Skeletal muscle satellite cell (primary cell): ENCODE measurements around the gene SLC26A8.

Experiments used
- H3K27me3 ChIP-seq: 2 replicates; pipeline ENCODE4 v1.7.0; 2013; ENCODE audit warnings: low read length; ENCODE audit not compliant: control insufficient read depth, insufficient read depth
- H3K36me3 ChIP-seq: 2 replicates; pipeline ENCODE4 v1.7.0; 2013; ENCODE audit warnings: mild to moderate bottlenecking, control low read depth, low read length; ENCODE audit not compliant: insufficient read depth
- H3K4me1 ChIP-seq: 2 replicates; pipeline ENCODE4 v1.7.0; 2013; ENCODE audit warnings: low read length; ENCODE audit not compliant: control insufficient read depth, insufficient read depth
- H3K4me2 ChIP-seq: 2 replicates; pipeline ENCODE4 v1.7.0; 2013; ENCODE audit warnings: mild to moderate bottlenecking, low read length
- H3K4me3 ChIP-seq: 2 replicates; pipeline ENCODE4 v1.7.0; 2013; ENCODE audit warnings: low read length
- H3K9ac ChIP-seq: 2 replicates; pipeline ENCODE4 v1.7.0; 2013; ENCODE audit warnings: mild to moderate bottlenecking, low read depth, low read length, moderate library complexity
- H3K9me3 ChIP-seq: replicated peaks from 2 replicates; pipeline ENCODE4 v1.7.0; 2013; ENCODE audit warnings: mild to moderate bottlenecking, control low read depth, low read length

SLC26A8 gene

GRCh38 chr6:35905841-35906498, 118.5 kb downstream of the SLC26A8 start:
- Histone ChIP-seq H3K36me3 (peaks cover 40% of the 10 kb centered on the region), H3K4me3 (no peak overlapping the region), H3K9me3 (peaks cover 3% of the 10 kb centered on the region), H3K4me2 (no peak overlapping the region), H3K9ac (no peak overlapping the region), H3K27me3 (no peaks in the 10 kb centered on the region), H3K4me1 (peaks cover 17% of the 10 kb centered on the region)

DNA sequence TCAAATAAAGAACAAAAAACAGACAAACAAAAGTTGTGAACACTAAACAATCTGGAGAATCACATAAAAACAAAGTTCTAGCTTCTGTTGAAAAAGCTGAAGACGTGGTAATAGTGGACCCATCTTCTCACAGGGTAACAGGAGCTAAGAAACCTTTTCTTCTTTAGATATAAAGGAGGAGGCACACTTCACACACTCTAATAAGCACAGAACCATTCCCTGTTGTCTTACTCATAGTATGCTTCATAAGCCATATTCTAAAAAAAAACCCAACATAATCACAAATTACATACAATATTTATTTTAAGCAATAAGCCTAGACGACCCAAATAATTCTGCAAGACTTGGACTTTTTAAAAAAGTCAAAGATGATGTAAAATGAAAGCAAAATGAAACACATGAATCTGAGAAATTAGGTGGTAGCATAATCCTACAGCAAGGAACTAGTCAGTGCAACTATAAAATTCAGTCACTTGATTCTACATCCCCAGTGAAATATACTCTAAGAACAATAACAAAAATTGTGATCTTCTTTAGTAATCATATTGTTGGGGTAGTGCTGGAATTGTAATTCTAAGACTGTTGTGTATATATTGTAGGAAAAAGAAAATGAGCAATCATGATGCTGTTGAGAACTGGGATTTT, 119.2 kb downstream of the SLC26A8 start:
- Histone ChIP-seq H3K36me3 (peaks cover 36% of the 10 kb centered on the region), H3K9me3 (peaks cover under 1% of the 10 kb centered on the region), H3K4me1 (peaks cover 17% of the 10 kb centered on the region), H3K9ac (no peak overlapping the region), H3K27me3 (no peaks in the 10 kb centered on the region), H3K4me3 (no peak overlapping the region), H3K4me2 (no peak overlapping the region)

DNA sequence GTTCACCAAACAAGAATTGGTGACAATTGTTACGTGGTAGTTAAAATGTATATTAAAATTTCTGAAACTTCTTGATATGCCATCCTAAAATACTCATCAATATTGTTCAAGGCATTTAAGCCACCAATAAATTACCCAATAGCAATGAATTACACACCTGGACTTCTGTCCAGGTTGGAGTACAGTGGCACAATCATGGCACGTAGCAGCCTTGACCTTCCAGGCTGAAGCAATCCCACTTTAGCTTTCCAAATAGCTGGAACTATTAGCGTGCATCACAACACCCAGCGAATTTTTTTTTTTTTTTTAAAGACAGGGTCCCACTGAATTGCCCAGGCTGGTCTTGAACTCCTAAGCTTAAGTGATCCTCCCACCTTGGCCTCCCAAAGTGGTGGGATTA, 120.8 kb downstream of the SLC26A8 start:
- Histone ChIP-seq H3K4me2 (no peak overlapping the region), H3K27me3 (no peaks in the 10 kb centered on the region), H3K9ac (no peak overlapping the region), H3K4me3 (no peak overlapping the region), H3K9me3 (no peaks in the 10 kb centered on the region), H3K36me3 (peaks cover 24% of the 10 kb centered on the region), H3K4me1 (peaks cover 17% of the 10 kb centered on the region)

GRCh38 chr6:35900448-35900847, 124.0 kb downstream of the SLC26A8 start:
- peaks cover 6% of the 10 kb centered on the region for H3K4me1 ChIP-seq
- no peak overlapping the region for H3K4me2 ChIP-seq
- no peak overlapping the region for H3K9ac ChIP-seq
- peaks cover 19% of the 10 kb centered on the region for H3K36me3 ChIP-seq
- H3K4me3 ChIP-seq, result no peak overlapping the region
- H3K27me3 ChIP-seq, result no peaks in the 10 kb centered on the region
- no peaks in the 10 kb centered on the region for H3K9me3 ChIP-seq

DNA sequence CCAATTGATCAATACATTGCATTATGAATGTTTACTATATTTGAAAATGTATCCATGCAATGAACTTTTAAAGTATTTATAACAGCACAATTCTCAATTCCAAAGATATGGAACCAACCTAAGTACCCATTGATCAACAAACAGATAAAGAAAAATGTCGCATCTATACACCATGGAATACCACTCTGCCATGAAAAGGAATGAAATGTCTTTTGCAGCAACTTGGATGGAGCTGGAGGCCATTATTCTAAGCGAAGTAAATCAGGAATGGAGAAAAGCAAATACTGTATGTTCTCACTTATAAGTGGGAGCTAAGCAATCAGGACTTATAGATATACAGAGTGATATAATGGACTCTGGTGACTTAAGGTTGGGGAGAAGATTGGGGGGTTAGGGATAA, 126.4 kb downstream of the SLC26A8 start:
- H3K36me3 ChIP-seq, result peaks cover 6% of the 10 kb centered on the region
- no peak overlapping the region for H3K9ac ChIP-seq
- no peaks in the 10 kb centered on the region for H3K4me1 ChIP-seq
- H3K27me3 ChIP-seq, result no peaks in the 10 kb centered on the region
- no peak overlapping the region for H3K4me2 ChIP-seq
- H3K4me3 ChIP-seq, result no peak overlapping the region
- H3K9me3 ChIP-seq, result no peaks in the 10 kb centered on the region

DNA sequence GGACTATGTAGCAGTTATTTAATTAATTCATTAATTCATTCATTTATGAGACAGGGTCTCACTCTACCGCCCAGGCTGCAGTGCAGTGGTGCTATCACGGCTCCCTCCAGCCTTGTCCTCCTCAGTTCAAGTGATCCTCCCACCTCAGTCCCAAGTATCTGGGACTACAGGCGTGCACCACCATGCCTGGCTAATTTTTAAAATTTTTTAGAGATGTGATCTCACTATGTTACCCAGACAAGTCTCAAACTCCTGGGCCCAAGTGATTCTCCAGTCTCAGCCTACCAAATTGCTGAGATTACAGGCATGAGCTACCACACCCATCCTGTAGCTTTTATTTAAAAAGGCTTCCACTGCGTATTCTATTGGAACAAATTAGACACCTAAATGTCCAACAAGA, 127.0 kb downstream of the SLC26A8 start:
- H3K9ac ChIP-seq, result no peak overlapping the region
- H3K4me1 ChIP-seq, result no peaks in the 10 kb centered on the region
- no peaks in the 10 kb centered on the region for H3K27me3 ChIP-seq
- no peak overlapping the region for H3K4me2 ChIP-seq
- no peak overlapping the region for H3K4me3 ChIP-seq
- H3K36me3 ChIP-seq, result peaks cover 6% of the 10 kb centered on the region
- no peaks in the 10 kb centered on the region for H3K9me3 ChIP-seq

DNA sequence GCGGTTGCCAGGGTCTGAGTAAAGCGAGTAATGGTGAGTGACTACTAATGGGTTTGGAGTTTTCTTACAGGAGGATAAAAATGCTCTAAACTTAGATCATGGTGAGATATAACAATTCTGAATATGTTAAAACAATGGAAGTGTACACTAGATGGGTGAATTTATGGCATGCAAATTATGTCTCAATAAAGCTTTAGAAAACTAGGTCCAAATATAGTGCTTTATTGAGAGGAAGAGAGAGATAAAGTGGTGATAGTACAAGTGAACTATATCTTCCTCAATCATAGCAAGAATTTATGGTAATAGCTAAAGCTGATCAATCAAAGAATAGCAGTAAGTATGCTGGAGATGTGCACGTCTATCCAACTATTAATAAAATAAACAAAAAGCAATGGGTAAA, 127.4 kb downstream of the SLC26A8 start:
- no peak overlapping the region for H3K9ac ChIP-seq
- no peaks in the 10 kb centered on the region for H3K27me3 ChIP-seq
- H3K9me3 ChIP-seq, result no peaks in the 10 kb centered on the region
- no peaks in the 10 kb centered on the region for H3K4me1 ChIP-seq
- no peak overlapping the region for H3K4me3 ChIP-seq
- peaks cover 6% of the 10 kb centered on the region for H3K36me3 ChIP-seq
- H3K4me2 ChIP-seq, result no peak overlapping the region

- H3K4me1 ChIP-seq, result no peaks in the 10 kb centered on the region
- no peak overlapping the region for H3K4me3 ChIP-seq
- no peaks in the 10 kb centered on the region for H3K9me3 ChIP-seq
- no peak overlapping the region for H3K4me2 ChIP-seq
- no peaks in the 10 kb centered on the region for H3K27me3 ChIP-seq
- peaks cover 6% of the 10 kb centered on the region for H3K36me3 ChIP-seq
- no peak overlapping the region for H3K9ac ChIP-seq
These were observed 128.2 kb downstream of the SLC26A8 start for GRCh38 chr6:35896228-35896627.

DNA sequence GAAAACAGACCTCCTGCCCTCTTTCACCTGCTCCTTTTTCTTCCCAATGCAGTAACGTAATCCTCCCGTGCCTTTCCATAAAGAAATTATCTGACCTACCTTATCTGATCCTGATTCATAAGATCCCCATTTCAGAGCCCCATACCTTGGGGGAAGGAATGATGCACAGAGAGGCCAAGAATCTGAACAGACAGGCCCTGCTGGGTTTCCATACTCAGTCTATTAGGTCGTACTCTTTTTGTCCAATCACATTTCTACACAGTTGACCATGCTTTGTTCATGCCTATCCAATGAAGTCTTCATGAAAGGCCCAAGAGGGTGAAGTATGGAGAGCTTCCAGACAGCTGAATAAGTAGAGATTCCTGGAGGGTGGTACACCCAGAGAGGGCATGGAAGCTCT, 128.9 kb downstream of the SLC26A8 start:
- no peaks in the 10 kb centered on the region for H3K9me3 ChIP-seq
- H3K4me3 ChIP-seq, result no peak overlapping the region
- no peaks in the 10 kb centered on the region for H3K4me1 ChIP-seq
- no peak overlapping the region for H3K9ac ChIP-seq
- H3K4me2 ChIP-seq, result no peak overlapping the region
- H3K27me3 ChIP-seq, result no peaks in the 10 kb centered on the region
- H3K36me3 ChIP-seq, result peaks cover 6% of the 10 kb centered on the region

DNA sequence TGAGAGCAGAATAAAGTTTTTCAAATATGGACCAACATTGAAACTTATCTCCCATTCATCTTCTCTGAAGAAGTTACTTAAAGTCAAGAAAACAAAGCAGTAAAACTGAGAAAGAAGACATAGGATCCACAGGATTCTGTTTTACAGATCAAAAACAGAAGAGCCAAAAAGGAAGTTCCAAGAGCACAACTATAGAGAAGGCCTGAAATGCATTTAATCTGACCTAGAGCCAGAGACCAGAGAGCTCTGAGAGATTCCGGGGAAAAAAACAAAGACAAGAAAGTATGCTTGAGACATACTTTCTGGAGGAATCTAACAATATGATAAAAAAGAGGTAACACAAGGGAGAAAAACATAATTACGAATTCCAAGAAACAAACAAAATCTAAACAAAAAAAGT, 129.7 kb downstream of the SLC26A8 start:
- peaks cover 3% of the 10 kb centered on the region for H3K36me3 ChIP-seq

More for the DNA sequence above, 129.7 kb downstream of the SLC26A8 start:
- Histone ChIP-seq H3K4me1 (no peaks in the 10 kb centered on the region), H3K27me3 (no peaks in the 10 kb centered on the region), H3K9ac (no peak overlapping the region), H3K9me3 (no peaks in the 10 kb centered on the region), H3K4me3 (no peak overlapping the region), H3K4me2 (no peak overlapping the region)
